Measurements from ENCODE around the gene FLT3. TPM values are rescaled to one million over a fixed set of nuclear protein-coding genes. Genes with fewer than 3 reads are reported as not detected.
"Not testable (repeated sequence)": the region's sequence is repeated elsewhere in the genome, so short reads cannot be mapped to it uniquely, and the experiment has no call there.

FLT3 gene
- polyA plus RNA-seq, 3 donors, result 2.1 to 5.3 (median 3.7) TPM

GRCh38 chr13:28033894-28034655 is 66.3 kb downstream of the FLT3 start:
- intact Hi-C loops (cut with micrococcal nuclease), result loop anchor here in 1 of 2 donors (10.0 kb wide), 1 partner anchor 101 kb away; the partner anchor contains the start of gene PAN3
- Histone ChIP-seq H3K79me2 (ENCODE audit: insufficient read depth, low read length) (no peaks in the 10 kb centered on the region), H3K9ac (ENCODE audit: insufficient read depth, low read length, poor library complexity, severe bottlenecking) (no peak overlapping the region), H3K4me3 (replicated peaks in 1 of 3; ENCODE audit: low read depth in 2 of 3, low read length in 3 of 3) (no peak overlapping the region), H3K27ac (ENCODE audit: low read depth in 1 of 2, low read length in 2 of 2) (no peak overlapping the region), H3K4me2 (replicated peaks; ENCODE audit: extremely low read depth, low read length, poor library complexity, severe bottlenecking) (no peak overlapping the region), H3K4me1 (ENCODE audit: control insufficient read depth in 1 of 2, insufficient read depth in 2 of 2, low read length in 2 of 2) (peaks cover 47 to 59% of the 10 kb centered on the region in 2 donors), H3K9me3 (replicated peaks in 1 of 2; ENCODE audit: control insufficient read depth in 1 of 2, insufficient read depth in 1 of 2, low read length in 2 of 2) (no peaks in the 10 kb centered on the region), H2AFZ (ENCODE audit: insufficient read depth, low read depth, low read length, poor library complexity, severe bottlenecking) (no peak overlapping the region), H3K27me3 (ENCODE audit: control insufficient read depth in 2 of 2, insufficient read depth in 2 of 2, low read length in 2 of 2) (no peaks in the 10 kb centered on the region), H3K36me3 (replicated peaks in 1 of 2; ENCODE audit: control insufficient read depth in 1 of 2, insufficient read depth in 2 of 2, low read length in 2 of 2) (peaks cover 0 to 6% of the 10 kb centered on the region in 2 donors), H4K20me1 (ENCODE audit: insufficient read depth, low read length) (no peaks in the 10 kb centered on the region)
- H3K4me1 Mint-ChIP-seq, result peaks cover 50% of the 10 kb centered on the region
- H3K27me3 Mint-ChIP-seq (ENCODE audit: low read depth in 3 of 3), result peaks cover 0 to 2% (median 0%) of the 10 kb centered on the region in 3 donors
- TF ChIP-seq, protein P1, sequence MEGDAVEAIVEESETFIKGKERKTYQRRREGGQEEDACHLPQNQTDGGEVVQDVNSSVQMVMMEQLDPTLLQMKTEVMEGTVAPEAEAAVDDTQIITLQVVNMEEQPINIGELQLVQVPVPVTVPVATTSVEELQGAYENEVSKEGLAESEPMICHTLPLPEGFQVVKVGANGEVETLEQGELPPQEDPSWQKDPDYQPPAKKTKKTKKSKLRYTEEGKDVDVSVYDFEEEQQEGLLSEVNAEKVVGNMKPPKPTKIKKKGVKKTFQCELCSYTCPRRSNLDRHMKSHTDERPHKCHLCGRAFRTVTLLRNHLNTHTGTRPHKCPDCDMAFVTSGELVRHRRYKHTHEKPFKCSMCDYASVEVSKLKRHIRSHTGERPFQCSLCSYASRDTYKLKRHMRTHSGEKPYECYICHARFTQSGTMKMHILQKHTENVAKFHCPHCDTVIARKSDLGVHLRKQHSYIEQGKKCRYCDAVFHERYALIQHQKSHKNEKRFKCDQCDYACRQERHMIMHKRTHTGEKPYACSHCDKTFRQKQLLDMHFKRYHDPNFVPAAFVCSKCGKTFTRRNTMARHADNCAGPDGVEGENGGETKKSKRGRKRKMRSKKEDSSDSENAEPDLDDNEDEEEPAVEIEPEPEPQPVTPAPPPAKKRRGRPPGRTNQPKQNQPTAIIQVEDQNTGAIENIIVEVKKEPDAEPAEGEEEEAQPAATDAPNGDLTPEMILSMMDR (IDR thresholded peaks at IDR 0.05), result no peak
- no peak overlapping the region for H3K4me3 Mint-ChIP-seq
- H3K36me3 Mint-ChIP-seq, result peaks cover 6 to 23% of the 10 kb centered on the region in 2 donors
- no peak for DNase-seq
- H3K27ac Mint-ChIP-seq, result no peak overlapping the region
- WGBS (ENCODE audit: insufficient coverage), result 98% methylated on average over 6 of the region's 8 CpGs
- no peaks in the 10 kb centered on the region for H3K9me3 Mint-ChIP-seq

DNA sequence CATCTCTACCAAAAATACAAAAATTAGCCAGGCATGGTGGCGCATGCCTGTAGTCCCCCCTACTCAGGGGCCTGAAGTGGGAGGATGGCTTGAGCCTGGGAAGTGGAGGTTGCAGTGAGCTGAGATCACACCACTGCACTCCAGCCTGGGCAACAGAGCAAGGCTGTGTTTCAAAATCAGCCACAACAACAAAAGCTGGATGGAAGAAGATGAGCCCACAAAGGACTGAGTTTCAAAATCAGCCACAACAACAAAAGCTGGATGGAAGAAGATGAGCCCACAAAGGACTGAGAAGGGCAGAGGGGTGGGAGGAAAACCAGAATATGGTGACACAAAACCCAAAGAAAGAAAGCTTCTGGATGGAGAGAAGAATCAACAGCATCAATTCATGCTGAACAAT is 67.9 kb downstream of the FLT3 start:
- H3K79me2 ChIP-seq (ENCODE audit: insufficient read depth, low read length); H4K20me1 ChIP-seq (ENCODE audit: insufficient read depth, low read length); H3K9me3 ChIP-seq (replicated peaks in 1 of 2; ENCODE audit: control insufficient read depth in 1 of 2, insufficient read depth in 1 of 2, low read length in 2 of 2); H3K9ac ChIP-seq (ENCODE audit: insufficient read depth, low read length, poor library complexity, severe bottlenecking); H3K27me3 ChIP-seq (ENCODE audit: control insufficient read depth in 2 of 2, insufficient read depth in 2 of 2, low read length in 2 of 2); DNase-seq; H3K27me3 Mint-ChIP-seq (ENCODE audit: low read depth in 3 of 3); H3K9me3 Mint-ChIP-seq: not testable (repeated sequence)
- peak overlapping the region; percentile 76 to 95 (median 91) for H3K27ac Mint-ChIP-seq
- H3K4me3 Mint-ChIP-seq, result peak overlapping the region in 1 of 2 donors; percentile 75
- H3K36me3 Mint-ChIP-seq, result peaks cover 10 to 29% of the 10 kb centered on the region in 2 donors
- H3K4me2 ChIP-seq (replicated peaks; ENCODE audit: extremely low read depth, low read length, poor library complexity, severe bottlenecking), result peak overlapping the region; percentile 61
- H3K4me3 ChIP-seq (replicated peaks in 1 of 3; ENCODE audit: low read depth in 2 of 3, low read length in 3 of 3), result peak overlapping the region in 1 of 3 experiments; percentile 57
- peak overlapping the region; percentile 50 to 83 for H3K27ac ChIP-seq (ENCODE audit: low read depth in 1 of 2, low read length in 2 of 2)
- peaks cover 43% of the 10 kb centered on the region for H3K4me1 Mint-ChIP-seq
- WGBS (ENCODE audit: insufficient coverage), result no CpG with 5 or more reads among the region's 1 CpG
- intact Hi-C loops (cut with micrococcal nuclease), result loop anchor here in 1 of 2 donors (10.0 kb wide), 1 partner anchor 102 kb away; the partner anchor contains the start of gene PAN3
- H3K4me1 ChIP-seq (ENCODE audit: control insufficient read depth in 1 of 2, insufficient read depth in 2 of 2, low read length in 2 of 2), result peaks cover 41 to 52% of the 10 kb centered on the region in 2 donors
- H2AFZ ChIP-seq (ENCODE audit: insufficient read depth, low read depth, low read length, poor library complexity, severe bottlenecking), result peak overlapping the region; percentile 75
- peaks cover 5 to 12% of the 10 kb centered on the region in 2 donors for H3K36me3 ChIP-seq (replicated peaks in 1 of 2; ENCODE audit: control insufficient read depth in 1 of 2, insufficient read depth in 2 of 2, low read length in 2 of 2)
